ENCODE results near the gene IL10RA.

DNA sequence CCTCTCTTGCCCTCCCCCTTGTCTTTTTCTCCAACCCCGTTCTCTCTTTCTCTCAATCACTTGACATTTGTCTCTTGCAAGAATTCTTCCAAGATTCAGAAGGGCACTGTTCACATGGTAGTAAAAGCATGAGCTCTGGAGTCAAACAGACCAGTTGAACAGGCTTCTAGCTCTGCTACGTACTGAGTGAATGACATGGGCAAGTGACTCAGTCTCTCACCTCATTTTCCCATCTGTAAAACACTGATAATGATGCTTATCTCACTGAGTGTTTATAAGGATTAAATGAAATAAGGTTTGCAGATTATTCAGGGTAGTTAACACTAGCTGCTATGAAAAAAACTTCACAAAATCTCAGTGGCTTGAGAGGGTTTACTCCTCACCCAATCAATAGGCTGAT, 5.9 kb upstream of the IL10RA start:
- TF ChIP-seq, protein P1, sequence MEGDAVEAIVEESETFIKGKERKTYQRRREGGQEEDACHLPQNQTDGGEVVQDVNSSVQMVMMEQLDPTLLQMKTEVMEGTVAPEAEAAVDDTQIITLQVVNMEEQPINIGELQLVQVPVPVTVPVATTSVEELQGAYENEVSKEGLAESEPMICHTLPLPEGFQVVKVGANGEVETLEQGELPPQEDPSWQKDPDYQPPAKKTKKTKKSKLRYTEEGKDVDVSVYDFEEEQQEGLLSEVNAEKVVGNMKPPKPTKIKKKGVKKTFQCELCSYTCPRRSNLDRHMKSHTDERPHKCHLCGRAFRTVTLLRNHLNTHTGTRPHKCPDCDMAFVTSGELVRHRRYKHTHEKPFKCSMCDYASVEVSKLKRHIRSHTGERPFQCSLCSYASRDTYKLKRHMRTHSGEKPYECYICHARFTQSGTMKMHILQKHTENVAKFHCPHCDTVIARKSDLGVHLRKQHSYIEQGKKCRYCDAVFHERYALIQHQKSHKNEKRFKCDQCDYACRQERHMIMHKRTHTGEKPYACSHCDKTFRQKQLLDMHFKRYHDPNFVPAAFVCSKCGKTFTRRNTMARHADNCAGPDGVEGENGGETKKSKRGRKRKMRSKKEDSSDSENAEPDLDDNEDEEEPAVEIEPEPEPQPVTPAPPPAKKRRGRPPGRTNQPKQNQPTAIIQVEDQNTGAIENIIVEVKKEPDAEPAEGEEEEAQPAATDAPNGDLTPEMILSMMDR (conservative IDR thresholded peaks at IDR 0.05 in 1 of 2, IDR thresholded peaks at IDR 0.05 in 1 of 2; ENCODE audit: extremely low read depth in 1 of 2, insufficient read depth in 1 of 2, low read depth in 1 of 2, low read length in 2 of 2), result no peak
- TF ChIP-seq EZH2 (IDR thresholded peaks at IDR 0.05; ENCODE audit: borderline replicate concordance, low read length), result no peak

Measured in mammary epithelial cell (primary cell).